CD4-positive, alpha-beta T cell treated with Interleukin-4 for 4 hours (primary cell): ENCODE data around the gene FRS3.

Source experiments
- DNase-seq: peaks from one replicate; pipeline ENCODE4 v3.0.0-alpha.2; 2020

The FRS3 gene

DNA sequence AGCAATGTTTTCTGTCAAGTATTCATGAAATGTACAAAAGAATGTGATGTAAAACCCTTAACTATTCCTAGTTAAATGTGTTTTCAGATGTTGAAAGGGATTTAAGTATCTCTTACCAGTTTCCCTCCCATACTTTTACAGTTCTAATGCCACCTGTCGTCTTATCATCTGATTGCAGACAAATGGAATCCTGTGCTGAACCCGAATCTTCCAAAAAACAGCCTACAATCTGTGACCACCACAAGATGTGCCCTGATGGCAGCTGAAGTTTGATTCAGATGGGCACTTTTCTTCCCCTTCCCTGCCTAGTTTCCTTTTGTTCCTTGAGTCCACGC, 9.7 kb upstream of the FRS3 start:
- DNase-seq = no peak

DNA sequence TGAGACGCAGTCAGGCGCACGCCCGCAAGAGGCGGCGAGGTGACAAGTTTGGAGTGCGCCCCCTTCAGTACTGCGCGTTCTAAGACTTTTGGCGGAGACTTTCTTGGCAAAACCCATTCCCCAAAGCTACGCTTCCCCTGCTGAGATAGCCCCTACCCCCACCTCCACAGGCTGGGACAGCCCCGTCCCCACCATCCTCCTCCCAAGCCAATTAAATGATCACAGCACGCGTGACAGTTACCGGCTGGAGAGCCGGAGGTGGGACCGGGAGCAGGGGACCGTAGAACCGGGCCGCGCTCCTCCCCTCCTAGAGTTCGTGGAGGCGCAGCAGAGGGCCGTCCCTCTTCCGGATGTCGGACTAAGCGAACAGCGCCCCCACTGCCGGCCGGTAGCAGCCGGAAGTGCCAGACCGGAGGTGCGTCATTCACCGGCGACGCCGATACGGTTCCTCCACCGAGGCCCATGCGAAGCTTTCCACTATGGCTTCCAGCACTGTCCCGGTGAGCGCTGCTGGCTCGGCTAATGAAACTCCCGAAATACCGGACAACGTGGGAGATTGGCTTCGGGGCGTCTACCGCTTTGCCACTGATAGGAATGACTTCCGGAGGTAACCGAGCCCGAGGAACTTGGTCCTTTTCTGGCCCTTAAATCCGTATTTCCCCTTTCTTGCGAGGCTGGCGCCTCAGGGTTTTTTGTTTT, 7.7 kb upstream of the FRS3 start, which contains the start of gene TOMM6:
TOMM6 (plus strand) TSS at position 476 of the 699 bp plus-strand sequence; CDS start at position 480, 4 bp downstream.
- DNase-seq = peak; percentile 94

DNA sequence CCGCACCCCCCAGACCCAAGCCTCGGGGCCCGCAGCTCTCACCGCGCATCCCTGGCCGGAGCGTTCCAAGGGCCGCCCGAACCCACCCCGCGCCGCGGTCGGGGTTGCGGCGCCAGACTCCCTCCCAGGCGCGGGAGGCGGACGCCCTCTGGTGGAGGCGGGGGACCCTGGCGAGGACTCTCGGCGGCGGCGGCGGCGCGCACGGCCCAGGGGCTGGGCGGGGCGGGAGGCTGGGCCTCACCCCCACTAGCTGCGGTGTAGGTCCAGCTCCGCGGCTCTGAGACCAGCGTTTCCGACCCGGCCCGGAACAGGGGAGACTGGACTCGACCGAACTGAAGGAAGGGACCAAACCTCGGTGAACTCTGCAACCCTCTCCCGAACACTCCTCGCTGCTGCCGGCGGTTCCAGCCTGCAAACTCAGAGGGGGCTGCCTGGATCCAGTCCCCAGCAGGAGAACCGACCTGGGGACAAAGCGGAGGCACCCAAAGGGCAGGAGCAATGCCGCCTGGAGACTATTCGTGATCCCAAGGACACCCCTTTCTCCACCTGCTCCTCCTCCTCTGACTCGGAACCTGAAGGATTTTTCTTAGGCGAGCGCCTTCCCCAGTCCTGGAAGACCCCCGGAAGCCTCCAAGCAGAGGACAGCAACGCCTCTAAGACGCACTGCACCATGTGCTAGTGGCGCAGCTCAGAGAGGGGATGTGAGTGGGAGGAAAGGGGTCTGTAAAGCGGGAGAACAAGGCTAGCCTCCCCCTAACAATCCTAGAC, 6.9 kb upstream of the FRS3 start:
- DNase-seq = peak; percentile 80

DNA sequence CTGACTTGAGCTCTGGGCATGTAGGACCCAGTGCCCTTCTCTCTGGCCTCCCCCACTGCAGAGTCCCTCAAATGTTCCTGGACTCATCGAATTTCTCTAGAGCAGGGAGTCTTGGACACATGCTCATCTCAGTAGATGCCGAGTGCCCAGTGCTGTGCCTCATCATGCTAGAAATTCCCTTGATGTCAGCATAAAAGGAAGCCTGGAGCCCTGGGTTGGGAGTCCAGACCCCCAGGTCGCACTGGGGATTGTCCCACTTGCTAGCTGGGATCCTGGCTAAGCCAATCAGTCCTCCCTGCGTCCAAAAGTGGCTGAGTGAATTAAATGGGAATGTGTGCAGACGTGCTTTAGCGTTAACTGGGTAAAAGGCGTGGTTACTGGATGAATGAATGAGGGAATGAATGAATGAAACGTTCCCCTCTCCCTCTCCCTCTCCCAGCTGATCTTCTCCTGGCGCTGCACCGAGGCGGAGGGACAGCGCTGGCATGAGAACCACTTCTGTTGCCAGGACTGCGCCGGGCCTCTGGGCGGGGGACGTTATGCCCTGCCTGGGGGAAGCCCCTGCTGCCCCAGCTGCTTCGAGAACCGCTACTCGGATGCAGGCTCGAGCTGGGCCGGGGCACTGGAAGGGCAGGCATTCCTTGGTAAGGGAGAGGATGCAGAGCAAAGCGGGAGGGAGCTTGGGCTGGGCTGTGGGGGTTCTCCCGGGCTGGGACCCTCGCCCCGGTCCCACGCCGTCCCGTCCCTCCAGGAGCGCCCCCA, 6.2 kb upstream of the FRS3 start:
- no peak for DNase-seq

DNA sequence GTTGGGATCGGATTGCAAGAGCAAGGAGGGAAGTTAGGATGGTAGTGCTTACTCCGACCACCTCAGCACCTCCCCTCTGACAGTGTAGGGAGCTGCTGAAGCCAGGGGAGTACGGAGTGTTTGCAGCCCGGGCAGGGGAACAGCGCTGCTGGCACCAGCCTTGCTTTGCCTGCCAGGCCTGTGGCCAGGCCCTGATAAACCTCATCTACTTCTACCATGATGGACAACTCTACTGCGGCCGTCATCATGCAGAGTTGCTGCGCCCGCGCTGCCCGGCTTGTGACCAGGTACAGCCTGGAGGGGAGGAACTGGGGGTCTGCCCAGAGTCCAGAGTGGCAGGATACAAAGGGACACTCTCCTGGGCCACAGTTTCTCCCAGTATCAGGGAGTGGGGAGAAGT, 5.6 kb upstream of the FRS3 start:
- no peak for DNase-seq

DNA sequence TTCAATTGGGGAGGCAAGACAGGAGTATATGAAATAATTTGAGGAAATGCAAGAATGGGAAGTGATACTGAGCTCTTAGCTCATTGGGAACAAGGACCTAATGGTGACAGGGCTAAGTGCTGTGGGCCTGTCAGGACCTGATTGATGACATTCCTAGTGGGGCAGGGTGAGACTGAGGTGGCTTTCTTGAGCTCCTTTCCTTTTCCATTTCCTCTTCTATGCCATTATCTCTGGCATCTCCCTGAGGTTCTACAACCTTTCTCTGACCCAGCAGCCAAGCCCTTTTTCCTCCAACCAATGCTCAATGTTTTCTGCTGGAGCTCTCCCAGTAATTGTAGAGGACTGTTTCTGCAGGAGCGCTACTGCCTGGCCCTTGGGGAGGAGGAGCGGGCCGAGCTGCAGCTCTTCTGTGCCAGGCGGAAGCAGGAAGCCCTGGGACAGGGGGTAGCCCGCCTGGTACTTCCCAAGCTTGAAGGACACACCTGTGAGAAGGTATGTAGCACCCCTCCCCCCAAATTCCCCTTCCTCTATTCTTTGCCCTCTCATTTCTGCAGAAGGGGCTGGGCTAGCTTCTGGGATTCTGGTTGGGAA, 5.0 kb upstream of the FRS3 start:
- DNase-seq = no peak

DNA sequence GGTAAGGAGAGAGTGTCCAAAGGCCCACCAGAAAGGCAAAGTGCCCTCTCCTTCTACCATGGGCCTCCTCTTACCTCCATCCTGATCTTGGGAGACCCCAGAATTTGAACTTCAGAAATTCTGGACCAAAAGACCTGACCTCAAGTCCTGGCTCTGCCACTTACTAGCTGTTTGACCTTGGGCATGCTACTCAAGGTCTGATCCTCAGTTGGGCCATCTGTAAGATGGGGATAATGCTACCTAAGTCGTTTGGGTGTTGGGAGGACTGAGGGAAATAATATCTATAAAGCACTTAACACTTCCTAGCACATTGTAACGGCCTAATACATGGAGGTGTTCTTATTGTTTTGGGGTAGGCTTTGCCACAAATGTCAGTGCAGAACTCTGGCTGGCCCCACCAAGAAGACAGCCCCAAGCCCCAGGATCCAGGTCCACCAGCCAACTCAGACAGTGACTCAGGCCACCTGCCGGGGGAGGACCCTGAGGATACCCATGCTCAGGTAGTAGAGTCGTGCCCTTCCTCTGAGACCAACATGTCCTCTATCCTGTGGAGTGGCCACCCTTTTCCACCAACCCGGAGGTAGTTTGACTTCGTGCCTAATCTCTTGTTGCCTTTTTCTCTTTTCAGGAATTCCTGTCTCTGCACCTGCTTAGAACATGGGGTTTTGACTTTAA, 3.5 kb upstream of the FRS3 start:
- DNase-seq = no peak

DNA sequence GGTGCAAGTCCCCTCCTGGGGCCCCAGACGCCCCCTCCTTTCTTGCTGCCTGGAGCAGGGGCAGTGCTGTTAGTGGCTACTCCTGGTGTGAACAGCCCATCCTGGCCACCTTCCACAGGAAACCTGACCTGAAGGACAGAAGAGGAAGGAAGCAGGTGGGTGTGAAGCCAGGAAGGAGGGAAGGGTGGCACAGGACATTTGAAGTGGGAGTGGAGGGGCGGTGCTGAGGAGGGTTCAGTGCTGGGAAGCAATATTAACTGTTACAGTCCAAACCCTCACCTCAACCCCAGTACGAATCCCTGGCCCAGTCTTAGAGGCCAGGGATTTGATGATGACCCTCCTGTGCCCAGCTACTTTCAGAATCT, 1.6 kb upstream of the FRS3 start:
- DNase-seq = no peak

DNA sequence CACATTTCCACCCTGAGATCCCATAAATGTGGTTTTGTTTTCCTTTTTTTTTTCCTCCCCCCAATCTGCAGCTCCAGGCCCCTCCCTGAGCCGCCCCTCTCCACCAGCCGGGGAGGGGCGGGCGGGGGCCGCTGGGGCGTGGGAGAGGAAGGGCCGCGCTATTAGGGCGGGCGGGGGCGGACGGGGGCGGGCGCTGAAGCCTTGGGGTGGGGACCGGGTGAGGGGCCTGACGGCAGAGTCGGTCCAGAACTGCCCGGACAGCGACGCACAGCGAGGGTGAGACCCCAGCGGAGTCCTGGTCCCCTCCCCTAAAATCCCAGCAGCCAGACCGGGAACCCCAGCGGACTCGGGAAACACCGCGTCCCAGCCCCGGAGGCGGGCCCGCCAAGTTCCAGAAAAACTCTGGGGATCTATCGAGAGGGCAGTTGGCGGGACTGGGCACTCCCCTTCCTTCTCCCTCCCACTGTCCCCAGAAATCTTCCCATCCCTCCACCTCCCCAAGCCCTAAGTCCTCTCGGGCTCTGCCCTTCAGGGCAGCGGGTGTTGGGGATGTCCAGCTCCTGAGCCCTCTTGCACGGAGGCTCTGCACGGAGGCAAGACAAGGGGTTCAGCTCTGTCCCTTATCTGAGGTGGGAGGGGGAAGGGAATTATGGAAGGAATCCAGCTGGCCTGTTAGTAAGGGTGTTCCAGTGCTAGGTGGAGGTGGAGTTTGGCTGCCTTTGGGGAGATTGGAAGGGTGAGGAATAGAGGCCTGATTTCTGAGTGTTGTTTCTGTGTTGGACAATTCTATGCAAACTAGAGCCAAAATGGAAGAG, 1.1 kb upstream of the FRS3 start, which contains the start of gene PRICKLE4:
PRICKLE4 (plus strand) TSS at position 232 of the 815 bp plus-strand sequence. CDS start 2,692 bp downstream, outside the sequence.
- DNase-seq = no peak

DNA sequence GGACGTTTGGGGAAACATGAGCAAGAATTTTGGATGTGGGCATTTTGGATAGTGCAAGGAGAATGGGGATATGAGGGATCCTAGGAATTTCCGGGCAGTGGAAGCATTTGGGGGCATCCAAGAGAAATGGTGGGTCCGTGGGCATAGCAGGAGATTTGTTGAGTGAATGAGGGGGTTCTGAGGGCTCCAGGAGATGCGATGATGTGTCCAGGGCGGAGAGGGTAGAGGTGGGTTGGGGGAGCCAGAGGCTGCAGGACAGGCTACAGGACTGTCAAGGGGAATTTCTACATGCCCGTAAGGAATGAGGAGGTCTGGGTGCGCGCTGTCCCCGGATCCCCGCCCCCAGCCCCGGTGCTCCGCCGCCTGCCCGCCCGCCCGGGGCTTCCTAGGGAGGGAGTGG, 364 bp downstream of the FRS3 start:
- DNase-seq = no peak

DNA sequence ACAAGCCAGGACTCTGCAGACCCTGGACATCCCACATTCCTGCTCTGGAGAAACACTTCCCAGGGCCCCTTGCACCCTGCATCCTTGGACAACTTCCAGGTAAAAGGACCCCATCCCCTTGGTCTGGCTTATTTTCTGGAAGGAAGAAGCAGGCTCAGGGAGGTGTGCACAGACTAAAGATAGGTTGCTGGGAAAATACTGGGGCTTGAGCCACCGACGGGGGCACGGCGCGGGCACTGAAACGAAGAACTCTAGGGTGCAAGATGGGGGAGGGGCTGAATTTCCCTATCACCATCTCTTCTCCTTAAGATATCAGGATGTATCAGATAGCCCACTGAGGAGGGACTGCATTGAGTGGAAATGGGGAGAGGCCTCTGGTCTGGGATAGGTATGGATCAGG, 805 bp downstream of the FRS3 start:
- no peak for DNase-seq

DNA sequence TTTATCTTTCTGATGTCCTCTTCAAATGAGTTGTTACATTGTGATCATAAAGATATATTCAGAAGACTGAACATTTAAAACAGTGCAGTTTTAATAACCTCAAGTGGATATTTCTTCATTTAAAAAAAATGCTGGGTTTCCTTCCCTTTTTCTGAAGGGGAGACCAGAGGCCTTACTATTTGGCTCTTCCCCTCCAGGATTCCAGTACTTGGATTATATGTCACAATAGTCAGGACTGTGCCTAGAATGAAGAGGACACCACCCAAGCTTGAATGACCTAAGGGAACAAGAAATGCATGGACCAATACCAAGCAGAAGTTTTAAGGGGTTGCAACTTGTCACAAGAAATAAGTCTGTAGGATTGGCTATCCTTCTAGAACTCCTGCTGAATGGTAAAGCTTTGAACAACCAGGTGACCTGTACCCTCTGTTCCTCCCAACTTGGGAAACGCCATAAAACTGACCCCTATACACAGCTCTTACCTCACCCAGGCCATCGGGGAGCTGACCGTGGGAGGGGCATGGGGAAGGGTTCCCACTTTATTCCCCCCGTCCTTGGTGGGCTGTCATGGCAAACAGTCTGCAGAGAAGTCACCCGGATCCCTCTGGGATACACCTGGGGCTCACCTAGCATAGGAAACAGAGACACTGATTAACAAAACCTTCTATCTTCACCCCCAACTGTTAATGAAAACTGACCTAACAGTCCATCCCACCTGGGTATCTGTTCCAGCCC, 2.0 kb downstream of the FRS3 start:
- no peak for DNase-seq

DNA sequence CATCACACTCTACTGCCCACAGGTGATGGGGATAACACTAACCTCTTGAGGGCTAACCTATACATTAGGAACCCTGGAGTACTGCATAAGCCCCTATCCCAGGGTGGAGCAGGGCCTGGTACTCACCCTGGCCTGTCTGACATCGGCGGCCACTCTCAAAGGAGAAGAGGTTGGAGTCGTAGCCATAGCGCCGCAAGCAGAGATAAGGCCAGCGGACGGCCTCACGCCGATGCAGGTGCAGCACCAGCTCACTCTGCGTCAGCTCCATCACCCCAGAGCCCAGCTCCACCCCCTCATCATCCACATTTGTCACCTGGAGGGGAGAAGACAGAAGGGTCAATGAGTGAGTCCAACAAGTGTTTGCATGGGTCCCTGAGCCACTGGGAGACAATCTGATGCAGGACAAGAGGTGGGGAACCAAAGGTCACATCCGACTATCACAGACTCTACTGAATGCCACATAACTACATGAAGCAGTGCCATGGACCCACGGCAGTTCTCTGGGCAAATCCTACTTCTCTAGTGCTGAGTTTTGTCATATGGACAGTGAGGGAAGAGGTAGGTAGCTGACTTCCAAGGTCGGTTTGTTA, 4.3 kb downstream of the FRS3 start:
- no peak for DNase-seq

DNA sequence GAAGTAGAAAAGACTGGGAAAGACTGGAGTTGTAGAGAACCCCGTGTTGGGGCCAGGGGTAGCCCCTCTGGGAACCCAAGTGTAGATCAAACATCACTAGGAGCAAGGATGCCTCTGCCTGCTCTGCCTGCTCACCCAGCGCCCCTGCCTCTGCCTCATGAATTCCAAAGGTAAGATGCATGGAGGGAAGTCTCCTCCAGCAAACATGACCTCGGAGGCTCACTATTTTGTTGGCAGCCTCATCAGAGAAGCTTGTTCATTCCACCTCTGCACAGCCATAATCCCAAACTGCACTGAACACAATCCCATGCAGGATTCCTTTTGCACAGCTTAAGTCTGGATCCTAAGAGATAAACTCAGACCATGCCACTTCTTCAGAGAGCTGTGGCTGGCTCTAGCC, 4.9 kb downstream of the FRS3 start:
- DNase-seq = no peak

DNA sequence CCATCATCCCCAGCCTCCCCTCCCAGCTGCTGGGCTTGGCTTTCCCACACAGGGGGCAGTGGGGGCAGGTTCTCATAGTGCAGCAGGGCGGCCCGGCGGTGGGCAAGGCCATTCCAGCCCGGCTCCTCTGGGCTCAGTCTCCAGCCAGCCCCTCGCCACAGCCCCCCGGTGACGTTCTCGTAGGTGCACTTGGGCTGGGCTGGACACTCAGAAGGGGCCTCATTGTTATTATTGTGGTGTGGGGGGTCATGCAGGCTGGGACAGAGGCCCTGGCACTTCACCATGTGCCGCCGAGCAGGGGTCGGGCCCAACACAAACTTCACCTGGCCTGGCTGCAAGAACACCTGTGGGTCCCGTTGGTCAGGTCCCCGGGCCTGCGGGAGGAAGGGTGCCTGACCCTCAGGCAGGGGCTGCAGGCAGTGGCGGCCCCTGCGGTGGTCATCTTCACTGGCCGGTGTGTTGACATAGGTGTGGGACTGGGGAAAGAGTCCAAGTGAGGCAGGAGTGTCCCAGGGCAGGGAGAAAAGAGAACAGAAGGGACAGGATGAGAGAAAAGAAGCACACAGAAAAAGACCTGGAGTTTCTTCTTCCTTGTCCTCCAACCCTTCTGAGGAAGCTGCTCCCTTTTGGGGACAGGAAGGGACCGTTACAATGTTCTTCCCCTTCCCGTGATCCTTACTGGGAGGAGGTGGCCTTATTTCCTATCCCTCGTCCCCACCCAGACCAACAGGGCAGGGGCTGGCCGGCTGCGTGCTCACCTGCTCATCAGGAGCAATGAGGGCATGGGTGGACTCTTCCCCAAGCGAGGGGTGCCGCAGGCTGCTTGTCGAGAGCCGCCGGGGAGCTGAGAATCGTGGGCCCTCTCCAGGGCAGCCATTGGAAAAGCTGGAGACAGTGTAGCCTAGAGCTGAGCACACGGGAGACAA, 8.4 kb downstream of the FRS3 start:
- DNase-seq = no peak

DNA sequence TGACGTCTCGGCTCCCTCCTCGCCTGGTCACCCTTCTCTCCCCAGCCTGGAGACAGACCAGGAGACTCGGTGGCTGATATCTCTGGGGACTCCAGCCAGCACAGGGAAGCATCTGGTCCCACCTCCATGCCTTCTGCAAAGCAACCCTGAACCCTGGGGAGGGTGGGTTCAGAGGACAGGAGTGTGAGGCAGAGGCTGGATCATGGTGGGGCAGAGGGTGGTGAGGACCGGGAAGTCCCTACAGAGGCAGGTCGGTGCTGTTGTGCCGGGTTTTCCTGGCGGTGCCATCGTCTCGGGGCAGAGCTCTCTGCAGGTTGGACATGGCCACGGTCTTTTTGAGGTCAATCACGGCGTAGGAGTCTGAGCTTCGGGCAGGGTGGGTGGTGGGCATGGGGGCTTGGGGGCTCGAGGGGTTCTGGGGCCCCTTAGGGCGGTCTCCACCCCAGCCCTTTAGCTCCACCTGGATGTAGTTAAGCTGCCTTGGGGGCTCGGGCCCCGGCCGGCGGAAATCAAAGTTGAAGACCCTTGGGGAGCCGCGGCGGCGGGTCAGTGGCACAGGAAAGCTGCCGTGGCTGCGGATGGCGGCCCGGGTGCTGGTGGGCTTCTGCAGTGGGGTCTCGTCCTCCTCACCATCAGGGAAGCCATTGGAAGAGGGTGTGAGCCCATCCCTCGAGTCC, 9.2 kb downstream of the FRS3 start:
- no peak for DNase-seq

DNA sequence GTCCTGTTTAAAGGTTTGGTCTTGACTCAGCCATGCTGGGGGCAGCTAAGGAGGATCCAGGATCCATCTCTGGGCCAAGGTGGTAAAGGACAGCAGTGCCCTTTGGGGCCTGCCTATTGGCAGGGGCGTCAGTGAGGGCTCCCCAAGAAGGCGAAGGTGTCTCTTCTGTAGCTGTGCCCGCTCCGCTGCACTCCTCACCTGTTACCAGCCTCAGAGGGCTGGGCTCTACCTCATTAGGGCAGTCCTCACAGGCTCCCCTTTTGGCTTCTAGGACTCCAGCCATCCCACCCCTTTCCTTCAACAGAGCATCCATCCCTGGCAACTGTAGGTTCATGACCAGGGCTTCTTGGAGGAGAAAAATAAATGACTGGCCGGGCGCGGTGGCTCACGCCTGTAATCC, 10.3 kb downstream of the FRS3 start:
- no peak for DNase-seq

DNA sequence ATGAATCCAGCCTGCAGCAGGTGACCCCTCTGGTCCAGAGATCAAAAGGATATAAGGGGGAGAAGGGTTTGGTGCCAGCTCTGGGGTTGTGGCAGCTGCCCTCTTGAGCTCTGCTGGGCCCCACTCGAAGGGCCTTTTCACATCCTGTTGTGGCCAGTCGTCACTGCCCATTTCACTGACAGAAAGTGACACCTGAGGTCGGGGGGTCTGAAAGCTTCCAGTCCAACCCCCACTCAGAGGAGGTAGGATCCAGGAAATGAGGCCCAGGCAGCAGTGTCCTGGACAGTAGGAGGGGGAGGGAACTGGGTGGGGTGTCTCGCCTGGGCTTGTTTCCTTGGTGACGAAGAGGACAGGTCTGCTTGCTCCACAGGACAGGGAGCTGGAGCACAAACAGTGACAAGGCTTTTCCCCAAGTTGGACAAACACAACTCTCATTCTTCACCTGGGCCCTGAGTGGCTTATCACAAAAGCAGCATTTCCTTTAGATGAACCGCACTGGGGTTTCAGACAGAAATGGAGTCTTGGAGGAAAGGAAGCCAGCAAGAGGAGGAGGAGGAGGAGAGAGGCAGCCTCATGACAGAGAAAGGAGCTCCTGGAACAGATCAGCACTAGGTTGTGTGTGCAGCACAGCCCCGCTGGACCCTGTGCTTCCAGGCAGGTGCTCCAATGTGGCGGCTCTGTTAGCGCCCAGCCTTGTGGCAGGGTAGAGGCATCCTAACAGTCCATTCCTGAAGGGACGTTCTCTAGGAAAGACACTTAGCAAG, 11.0 kb downstream of the FRS3 start:
- no peak for DNase-seq
